ENCODE results near the gene CAMK1D.
"Not testable (repeated sequence)": the region's sequence is repeated elsewhere in the genome, so short reads cannot be mapped to it uniquely, and the experiment has no call there.

Gene CAMK1D

DNA sequence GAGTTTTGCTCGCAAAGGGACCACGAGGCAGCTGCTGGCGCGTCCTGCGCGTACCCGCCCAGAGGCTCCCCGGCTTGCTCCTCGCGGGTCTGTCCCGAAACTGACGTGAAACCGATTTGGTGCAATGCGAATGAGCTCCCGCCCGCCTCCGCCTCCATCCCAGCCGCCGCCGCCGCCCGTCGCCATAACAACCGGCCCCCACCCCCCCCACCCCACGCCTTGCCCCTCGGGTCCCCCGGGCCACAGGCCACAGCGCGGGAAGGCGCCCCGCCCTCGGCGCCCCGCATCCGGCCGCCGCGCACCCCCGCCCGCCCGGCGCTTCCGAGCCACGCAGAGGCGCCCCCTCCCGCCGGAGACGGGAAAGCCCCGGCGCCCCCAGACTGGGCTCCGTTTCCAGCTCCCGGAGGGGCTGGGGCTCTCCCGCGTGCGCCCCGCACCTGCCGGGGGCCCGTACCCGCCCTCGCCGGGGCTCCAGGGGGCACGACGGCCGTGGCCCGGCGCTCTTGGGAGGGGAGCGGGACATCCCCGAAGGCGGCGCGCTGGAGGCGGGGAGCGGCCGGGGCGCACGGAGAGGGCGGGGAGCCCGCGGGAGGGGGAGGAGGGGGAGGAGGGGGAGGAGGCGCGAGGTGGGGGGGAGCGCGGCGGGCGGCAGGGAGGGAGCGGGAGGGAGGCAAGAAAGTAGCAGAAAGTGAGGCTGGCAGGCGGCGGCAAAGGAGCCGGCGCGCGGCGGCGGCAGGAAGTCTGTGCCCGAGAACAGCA, at the start of gene CAMK1D:
Gene CAMK1D (plus strand): TSS at position 678 of the 759 bp plus-strand sequence.
- DNase-seq (ENCODE audit: low read depth, low spot score), result peak; percentile 80

DNA sequence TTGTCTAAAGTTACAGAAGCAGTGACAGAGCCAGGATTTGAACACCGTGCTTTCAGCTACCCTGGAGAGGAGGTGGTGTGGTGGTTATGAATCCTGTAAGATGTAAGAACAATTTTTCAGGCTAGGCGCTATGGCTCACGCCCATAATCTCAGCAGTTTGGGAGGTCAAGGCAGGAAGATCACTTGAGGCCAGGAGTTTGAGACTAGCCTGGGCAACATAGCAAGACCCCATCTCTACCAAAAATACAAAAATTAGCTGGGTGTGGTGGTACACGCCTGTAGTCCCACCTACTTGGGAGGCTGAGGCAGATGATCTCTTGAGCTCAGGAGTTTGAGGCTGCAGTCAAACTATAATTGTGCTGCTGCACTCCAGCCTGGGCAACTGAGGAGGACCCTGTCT, 48.3 kb upstream of the CAMK1D start:
- not testable (repeated sequence) for DNase-seq (ENCODE audit: low read depth, low spot score)

DNA sequence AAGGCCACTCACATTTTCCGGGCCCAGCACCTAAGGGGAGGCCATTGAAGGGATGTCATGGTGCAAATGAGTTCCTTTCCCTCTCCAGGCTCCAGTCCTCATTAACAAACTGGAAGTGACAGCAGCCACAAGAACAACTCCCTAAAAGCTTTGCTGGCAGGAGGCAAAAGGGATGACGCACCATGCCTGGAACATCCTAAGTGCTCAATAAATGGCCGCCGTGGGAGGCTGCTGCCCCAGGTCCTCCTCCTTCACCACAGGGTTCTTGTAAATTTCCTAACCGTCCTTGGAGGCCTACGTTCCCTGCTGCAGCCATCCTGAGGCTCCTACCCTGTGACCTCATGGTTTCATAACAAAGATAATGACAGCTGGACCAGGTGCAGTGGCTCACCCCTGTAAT, 41.3 kb upstream of the CAMK1D start:
- peak; percentile 9 for DNase-seq (ENCODE audit: low read depth, low spot score)

DNA sequence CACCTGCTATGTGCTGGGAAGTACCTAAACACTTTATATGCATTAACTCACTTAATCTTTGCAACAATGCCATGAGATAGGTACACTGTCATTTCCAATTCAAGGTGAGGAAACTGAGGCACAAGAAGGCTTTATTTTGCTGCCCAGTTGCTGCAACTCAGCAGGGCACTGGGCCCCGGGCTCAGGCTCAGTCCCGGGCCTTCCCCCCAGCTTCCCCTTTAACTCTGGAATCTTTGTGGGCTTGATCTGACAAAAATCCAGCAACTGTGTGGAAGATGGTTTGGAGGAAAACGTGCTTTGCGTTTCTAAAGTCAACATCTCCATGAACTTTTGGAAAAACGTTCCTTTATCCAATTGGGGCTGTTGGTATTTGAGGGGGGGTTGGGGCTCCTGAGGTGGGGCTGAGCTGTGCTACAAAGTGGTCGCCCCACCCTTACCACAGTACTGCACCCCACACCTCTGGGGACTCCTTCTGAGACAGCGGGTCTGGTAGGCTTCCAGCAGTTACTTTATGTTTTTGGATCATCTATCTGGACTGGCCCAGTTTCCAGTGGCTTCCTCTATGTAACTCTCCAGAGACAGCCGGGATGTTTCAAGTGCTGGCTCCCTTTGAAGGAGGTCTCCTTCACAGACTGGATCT, 40.5 kb upstream of the CAMK1D start:
- no peak for DNase-seq (ENCODE audit: low read depth, low spot score)

DNA sequence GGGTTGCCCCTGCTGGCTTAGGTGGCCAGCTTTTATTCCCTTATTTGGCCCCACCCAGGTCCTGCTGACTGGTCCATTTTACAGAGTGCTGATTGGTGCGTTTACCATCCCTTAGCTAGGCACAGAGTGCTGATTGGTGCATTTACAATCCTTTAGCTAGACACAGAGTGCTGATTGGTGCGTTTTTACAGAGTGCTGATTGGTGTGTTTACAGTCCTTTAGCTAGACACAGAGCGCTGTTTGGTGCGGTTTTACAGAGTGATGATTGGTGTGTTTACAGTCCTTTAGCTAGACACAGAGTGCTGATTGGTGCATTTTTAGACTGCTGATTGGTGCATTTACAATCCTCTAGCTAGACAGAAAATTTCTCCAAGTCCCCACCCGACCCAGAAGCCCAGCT, 39.6 kb upstream of the CAMK1D start:
- DNase-seq (ENCODE audit: low read depth, low spot score), result not testable (repeated sequence)

DNA sequence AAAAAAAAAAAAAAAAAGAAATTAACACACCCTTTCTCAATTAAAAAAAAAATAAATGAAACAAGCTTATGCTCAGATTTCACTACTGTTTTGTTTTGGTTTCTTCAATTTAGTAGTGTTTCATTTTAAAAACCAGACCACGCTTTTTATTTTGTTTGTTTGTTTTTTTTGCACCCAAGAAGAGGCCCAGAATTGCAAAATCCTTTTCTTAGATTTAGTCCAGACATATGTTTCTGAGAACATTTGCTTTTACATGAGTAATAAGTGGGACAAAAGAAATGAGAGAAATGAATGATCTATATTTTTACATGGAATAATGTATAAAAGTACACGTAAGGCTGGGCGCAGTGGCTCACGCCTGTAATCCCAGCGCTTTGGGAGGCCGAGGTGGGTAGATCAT, 34.5 kb upstream of the CAMK1D start:
- no peak for DNase-seq (ENCODE audit: low read depth, low spot score)

DNA sequence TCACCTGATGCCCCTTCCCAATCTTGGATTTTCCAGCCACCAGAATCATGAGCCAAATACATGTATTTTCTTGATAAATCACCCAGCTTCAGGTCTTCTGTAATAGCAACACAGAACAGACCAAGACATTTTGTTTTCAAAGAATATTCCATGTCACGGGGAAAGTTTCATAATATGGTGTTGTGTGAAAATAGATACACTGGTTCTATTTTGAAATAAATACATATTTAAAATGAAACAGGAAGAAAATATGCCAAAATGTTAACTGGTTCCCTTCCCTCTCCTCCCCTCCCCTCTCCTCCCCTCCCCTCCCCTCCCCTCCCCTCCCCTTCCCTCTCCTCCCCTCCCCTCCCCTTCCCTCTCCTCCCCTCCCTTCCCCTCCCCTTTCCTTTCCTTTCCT, 30.3 kb upstream of the CAMK1D start:
- no peak for DNase-seq (ENCODE audit: low read depth, low spot score)

DNA sequence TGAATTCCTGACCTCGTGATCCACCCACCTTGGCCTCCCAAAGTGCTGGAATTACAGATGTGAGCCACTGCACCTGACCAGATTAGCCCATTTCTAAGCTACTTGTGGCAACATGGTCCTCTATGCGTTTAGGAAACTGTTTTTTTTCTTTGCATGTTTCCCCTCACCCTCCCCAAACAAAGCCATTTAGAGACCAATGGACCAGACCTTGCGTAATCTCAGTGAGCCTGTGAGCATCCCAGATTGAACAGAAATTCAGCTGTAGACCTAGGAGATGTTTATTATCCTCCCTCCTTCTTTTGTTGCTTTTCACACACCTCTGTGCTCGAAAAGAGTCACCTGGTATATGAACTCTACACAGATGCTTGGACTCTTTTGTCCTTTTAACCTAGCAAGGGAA, 28.5 kb upstream of the CAMK1D start:
- no peak for DNase-seq (ENCODE audit: low read depth, low spot score)

DNA sequence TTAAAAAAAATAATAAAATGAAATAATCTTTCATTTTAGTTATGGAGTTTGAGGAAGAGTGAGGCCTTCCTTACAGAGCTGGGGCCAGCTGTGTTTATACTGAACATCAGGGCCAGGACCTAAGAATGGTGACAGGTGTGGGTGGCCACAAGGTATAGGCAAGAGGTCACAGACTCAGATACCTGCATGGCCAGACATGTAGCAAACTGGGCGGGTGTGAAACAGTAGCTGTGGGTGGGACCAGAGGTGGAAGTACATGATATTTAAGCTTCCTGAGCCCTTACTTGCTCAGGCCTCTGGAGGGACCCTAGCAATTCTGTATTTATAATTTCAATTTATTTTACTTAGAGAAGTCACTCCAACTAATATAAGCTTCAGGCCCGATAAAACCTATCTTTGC, 27.7 kb upstream of the CAMK1D start:
- DNase-seq (ENCODE audit: low read depth, low spot score), result no peak

DNA sequence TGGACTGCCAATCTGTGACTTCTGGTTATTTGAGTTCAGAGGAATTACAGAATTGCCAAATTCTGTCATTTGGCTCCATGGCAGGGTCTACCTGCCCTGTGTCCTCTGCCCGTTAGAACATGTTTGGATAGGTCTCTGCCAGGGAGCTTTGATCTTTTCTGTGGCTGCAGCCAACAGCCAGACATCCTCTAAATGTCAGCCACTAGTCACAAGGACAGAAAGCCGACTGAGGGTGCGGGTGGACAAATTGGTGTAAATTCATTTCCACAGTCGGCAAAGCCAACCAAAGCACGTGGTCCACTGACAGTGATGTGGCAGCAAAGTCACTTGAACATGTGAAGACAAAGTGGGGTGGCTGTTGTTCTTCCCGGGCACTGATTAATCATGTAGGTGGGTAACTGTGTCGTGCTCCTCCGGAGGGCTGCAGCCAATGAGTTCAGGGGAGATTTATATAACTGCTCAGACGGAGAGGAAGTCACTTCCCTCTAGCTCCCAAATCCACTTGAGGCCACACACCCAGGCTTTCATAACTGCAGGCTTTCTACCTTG, 26.7 kb upstream of the CAMK1D start:
- DNase-seq (ENCODE audit: low read depth, low spot score), result no peak

DNA sequence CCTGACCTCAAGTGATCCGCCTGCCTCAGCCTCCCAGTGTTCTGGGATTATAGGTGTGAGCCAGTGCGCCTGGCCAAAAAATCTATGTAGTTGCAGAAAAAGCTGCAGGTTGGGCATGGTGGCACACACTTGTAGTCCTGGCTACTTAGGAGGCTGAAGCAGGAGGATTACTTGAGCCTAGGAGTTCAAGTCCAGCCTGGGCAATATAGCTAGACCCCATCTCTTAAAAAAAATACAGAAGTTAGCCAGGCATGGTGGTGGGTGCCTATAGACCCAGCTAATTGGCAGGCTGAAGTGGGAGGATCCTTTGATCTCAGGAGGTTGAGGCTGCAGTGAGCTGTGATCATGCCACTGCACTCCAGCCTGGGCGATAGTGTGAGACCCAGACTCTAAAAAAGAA, 24.8 kb upstream of the CAMK1D start:
- no peak for DNase-seq (ENCODE audit: low read depth, low spot score)

DNA sequence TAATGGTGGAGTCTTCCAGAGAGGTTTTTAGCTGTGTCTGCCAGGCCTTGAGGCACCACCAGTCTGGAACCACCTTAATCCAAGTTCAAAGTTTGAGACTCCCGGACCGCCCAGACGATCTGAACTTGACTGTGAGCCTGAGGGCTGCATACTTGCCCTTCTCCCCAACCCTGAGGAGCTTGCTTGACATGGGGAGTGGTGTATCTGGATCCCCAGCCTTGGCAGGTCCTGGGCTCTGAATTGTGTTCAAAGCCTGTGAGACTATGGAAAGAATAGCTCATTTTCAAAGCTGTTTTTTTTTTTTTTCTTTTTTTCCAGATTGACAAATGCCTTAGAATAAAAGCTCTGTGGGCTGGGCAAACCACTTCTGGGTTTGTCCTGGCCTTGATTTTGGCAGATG, 22.3 kb upstream of the CAMK1D start:
- no peak for DNase-seq (ENCODE audit: low read depth, low spot score)

DNA sequence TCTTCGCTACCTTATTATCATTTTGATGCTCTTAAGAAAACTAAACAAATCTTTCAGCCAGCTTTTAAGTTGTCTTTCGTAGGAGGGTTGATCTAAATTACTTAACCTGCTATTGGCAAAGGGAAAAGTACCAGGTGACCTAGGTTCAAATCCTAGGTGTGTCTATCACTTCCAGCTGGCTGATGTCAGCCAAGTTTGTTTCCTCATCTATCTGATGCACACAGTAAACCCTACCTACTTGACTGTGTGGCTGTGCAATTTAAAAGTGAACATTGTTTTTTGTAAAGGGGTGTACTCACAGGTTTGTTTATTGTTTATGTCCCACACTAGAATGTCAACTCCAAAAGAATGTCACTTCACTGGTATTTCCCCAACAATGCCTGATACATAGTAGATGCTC, 21.9 kb upstream of the CAMK1D start:
- DNase-seq (ENCODE audit: low read depth, low spot score), result no peak

DNA sequence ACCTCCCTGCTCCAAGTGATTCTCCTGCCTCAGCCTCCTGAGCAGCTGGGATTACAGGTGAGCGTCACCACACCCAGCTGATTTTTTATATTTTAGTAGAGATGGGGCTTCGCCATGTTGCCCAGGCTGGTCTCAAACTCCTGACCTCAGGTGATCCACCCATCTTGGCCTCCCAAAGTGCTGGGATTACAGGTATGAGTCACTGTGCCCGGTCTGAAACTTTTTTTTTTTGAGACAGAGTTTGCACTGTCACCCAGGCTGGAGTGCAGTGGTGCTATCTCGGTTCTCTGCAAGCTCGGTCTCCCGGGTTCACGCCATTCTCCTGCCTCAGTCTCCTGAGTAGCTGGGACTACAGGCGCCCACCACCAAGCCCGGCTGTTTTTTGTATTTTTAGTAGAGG, 21.0 kb upstream of the CAMK1D start:
- not testable (repeated sequence) for DNase-seq (ENCODE audit: low read depth, low spot score)

DNA sequence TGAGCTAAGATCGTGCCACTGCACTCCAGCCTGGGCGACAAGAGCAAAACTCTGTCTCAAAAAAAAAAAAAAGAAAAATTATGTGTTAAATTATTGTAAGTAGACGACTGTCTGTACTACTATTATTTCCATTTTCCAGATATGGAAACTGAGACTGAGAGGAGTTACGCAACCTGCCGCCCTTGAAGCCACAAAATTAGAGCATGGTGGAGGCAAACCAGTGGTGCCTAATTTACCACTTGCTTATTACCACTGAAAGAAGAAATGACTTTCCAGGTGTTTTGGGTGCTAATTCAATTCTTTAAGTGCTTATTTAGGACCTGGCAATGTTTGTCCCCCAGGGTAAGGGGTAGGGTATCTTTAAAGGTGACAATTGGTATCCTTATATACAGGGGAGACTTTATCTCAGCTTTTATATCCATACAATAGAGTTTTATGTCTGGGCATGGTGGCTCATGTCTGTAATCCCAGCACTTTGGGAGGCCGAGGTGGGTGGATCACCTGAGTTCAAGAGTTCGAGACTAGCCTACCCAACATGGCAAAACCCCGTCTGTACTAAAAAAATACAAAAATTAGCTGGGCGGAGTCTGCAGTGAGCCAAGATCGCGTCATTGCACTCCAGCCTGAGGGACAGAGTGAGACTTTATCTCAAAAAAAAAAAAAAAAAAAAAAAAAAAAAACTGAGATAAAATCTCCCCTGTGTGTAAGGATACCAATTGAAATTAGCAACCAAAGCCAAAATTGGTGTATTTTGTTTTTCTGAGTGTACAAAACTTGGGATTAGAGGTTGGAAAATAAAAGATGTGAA, 16.6 kb upstream of the CAMK1D start:
- no peak for DNase-seq (ENCODE audit: low read depth, low spot score)

DNA sequence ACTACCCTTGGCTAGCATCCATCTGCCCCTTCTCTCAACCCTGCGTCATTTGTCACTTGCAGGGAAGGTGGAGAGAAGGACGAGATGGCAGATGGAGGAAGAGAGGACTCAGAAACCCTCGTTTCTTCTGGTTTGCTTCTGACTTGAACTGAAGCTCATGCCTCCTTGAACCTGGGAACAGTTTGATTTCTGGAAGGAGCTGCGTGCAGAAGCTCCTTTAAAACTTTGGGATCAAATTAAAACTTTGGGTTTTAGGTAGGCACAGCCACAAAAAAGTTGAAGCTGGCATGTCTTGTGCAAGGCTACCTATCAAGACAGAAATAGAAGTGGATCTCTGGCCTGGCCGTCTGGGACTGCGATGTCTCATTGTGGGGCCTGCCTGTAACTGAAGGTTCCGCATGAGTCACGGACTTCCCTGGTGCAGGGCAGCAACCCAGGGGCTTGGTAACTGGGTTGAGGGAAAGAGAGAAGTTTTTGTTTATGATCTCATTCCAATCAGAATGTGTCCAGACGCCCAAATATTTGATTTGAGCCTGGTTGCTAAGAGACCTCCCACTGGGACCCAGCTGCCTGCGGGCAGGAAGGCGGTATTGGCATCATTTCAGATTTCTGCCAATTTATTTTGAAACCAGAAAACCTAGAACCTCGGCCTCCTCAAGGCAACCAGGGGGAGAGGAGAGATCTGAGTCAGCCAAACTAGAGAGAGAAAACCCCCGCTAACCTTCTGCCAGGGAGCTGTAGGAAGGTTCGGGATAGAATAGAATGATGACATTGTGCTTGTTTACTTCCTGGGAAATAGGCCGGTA, 15.8 kb upstream of the CAMK1D start:
- DNase-seq (ENCODE audit: low read depth, low spot score), result peak; percentile 63

DNA sequence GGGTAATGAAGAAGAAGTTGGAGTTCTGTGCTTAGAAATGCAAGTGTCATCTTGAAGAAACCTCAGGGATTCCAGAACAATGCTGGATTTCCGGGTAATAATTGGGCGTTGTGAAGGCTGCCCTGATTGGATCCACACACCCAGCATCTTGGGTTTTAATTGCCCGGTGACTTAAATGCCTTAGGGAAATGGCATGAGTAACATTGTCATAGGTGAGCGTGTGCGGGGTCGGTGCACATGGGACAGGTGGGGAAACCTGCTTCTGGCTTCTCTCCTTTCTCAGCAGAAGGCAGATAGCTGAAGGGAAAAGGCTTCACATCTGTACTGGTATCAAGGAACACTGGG, 15.2 kb upstream of the CAMK1D start:
- no peak for DNase-seq (ENCODE audit: low read depth, low spot score)

DNA sequence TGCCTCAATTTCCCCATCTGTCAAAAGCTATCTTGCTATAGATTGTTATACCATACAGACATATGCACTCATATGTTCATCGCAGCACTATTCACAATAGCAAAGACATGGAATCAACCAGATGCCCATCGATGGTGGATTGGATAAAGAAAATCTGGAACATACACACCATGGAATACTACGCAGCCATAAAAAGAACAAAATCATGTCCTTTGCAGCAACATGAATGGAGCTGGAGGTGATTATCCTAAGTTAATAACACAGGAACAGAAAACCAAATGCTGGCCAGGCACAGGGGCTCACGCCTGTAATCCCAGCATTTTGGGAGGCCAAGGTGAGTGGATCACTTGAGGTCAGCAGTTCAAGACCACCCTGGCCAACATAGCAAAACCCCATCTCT, 14.2 kb upstream of the CAMK1D start:
- not testable (repeated sequence) for DNase-seq (ENCODE audit: low read depth, low spot score)

DNA sequence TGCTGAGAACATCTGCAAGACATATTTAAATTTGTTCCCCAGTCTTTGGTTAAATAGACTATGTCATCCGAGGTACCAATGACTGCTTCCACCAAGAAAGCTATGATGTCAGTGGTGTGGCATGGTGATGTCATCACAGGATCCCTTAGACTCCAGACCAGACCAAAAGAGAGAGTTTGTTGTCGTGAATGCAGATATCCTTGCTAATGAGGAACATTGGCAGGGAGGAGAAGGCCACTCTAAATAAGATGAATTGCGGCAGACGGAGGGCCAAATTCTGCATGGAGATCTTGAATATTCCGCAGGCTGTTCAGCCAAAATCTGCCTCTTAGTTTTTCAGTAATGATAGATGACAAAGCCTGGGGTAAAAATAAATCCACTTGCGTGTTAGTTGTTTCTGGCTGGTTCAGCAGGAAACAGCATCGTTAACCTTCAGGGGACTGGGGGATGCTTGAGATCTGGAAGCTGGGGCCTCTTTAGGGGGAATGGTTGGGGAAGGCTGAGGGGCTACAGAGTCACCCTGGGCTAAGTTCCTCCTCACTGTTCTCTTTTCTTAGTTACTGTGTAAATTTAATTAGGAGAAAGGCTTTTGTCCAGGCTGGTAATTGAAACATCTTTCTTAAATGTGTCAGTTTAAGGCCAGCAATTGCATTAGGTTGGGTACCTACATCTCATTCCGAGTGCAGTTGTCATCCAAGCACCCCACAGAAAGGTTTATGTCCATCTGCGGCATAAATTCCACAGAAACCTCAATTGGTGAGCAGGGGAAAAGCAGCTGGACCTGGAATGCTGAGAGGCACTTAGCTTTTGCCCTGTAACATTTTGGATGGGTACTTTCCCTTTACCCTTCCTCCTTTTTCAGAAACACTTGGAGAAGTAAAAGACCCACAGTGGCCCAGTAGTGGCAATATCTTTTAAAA, 11.6 kb upstream of the CAMK1D start:
- DNase-seq (ENCODE audit: low read depth, low spot score), result no peak

DNA sequence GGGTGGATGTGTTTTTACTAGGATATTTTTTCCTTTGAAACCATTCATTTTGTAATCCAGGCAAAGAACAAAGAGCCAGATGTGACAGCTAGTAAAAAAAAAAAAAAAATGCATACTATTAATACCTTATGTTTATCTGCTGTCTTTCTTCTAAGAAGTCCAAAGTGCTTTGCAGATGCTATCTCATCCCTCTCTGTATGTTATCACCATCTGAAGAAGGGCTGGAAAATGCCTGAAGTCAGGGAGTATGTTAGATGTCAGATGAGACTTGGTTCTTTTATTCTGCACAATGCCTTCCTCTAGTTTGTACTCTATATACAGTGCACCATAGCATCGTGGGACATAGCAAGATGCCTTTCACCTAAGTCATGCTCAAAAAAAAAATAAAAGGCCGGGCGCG, 10.4 kb upstream of the CAMK1D start:
- no peak for DNase-seq (ENCODE audit: low read depth, low spot score)

DNA sequence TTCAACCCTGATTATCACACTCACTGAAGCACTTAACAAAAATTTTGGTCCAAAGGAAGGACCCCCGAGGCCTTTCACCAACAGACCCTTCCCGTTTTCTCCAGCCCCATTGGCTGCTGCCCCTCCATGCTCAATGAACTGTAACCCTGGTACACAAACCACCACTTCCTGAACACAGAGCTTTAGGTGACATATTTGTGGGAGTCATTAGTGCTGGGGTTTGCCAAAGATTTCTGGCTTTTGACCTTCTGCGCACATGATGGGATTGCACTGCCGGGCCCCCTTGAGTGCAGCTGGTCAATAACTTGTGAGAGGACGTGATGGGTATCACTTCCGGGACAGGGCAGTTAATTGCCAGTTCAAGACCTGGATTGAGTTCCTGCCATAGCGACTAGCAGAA, 9.0 kb upstream of the CAMK1D start:
- DNase-seq (ENCODE audit: low read depth, low spot score), result no peak

Data from ELF-1 (cell line).